GM18526 (cell line): ENCODE data around the gene AGAP1.

Experiments
- POLR2A ChIP-seq: IDR thresholded peaks from 3 replicates; pipeline ENCODE4 v1.6.1; 2011; ENCODE audit not compliant: insufficient read length; ENCODE audit errors: extremely low read depth

AGAP1 gene

GRCh38 chr2:235779444-235779896 lies 285.6 kb downstream of the AGAP1 start:
- no peak for TF ChIP-seq POLR2A

DNA sequence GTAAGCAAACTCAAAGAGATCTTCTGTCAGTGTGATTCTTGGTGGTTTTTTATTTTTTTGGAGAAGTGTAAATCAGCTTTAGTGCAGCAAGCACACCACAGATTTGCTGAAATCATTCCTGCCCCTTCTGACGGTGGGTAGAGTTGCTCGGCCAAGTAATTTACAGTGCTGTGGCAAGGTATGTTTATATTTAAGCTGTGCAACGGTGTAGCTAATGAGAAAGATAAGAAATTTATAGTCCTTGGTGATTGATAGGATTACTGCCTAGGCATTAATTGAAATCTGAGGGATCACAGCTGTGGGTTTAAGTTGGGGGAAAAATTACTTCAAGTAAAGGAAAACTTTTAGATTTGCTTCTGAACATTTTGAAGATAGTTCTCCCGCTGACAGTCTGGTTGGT lies 286.6 kb downstream of the AGAP1 start:
- no peak for TF ChIP-seq POLR2A

GRCh38 chr2:235781775-235782174 lies 287.9 kb downstream of the AGAP1 start:
- TF ChIP-seq POLR2A: no peak

- TF ChIP-seq POLR2A: no peak
These were observed 290.9 kb downstream of the AGAP1 start for GRCh38 chr2:235784788-235785187.

GRCh38 chr2:235789552-235789951 lies 295.7 kb downstream of the AGAP1 start:
- TF ChIP-seq POLR2A: no peak

- no peak for TF ChIP-seq POLR2A
These were observed 299.4 kb downstream of the AGAP1 start for GRCh38 chr2:235793163-235793752.

- no peak for TF ChIP-seq POLR2A
These were observed 305.4 kb downstream of the AGAP1 start for GRCh38 chr2:235799281-235799680.

DNA sequence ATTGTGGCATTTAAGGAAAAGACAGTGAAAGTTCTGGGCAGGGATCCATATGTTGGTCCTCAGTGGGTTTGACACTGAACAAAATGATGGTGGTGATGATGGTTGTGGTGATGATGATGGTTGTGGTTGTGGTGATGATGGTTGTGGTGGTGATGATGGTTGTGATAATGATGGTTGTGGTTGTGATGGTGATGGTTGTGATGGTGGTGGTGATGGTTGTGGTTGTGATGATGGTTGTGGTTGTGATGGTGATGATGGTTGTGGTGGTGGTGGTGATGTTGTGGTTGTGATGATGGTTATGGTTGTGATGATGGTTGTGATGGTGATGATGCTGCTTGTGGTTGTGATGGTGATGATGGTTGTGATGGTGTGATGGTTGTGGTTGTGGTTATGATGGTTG lies 308.7 kb downstream of the AGAP1 start:
- TF ChIP-seq POLR2A: no peak

GRCh38 chr2:235803028-235803427 lies 309.2 kb downstream of the AGAP1 start:
- TF ChIP-seq POLR2A: no peak

DNA sequence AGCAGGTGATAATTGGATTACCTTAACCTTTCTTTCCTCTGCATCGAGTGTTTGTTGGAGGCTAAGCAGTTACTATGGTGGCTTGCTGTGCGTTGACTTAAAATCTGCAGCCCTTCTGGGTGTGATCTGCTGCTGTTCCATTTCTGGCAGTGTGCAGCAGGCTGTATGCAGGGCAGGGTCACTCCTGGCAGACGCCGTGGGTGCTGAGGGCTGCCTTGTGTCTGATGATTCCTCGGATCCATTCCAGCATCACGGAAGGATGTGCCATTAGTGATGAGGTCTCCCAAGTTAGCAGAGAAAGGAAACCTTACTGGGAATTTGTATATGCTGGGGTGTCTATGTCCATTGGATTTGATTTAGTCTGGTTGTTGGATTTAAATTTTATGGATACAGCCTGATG lies 310.8 kb downstream of the AGAP1 start:
- no peak for TF ChIP-seq POLR2A

DNA sequence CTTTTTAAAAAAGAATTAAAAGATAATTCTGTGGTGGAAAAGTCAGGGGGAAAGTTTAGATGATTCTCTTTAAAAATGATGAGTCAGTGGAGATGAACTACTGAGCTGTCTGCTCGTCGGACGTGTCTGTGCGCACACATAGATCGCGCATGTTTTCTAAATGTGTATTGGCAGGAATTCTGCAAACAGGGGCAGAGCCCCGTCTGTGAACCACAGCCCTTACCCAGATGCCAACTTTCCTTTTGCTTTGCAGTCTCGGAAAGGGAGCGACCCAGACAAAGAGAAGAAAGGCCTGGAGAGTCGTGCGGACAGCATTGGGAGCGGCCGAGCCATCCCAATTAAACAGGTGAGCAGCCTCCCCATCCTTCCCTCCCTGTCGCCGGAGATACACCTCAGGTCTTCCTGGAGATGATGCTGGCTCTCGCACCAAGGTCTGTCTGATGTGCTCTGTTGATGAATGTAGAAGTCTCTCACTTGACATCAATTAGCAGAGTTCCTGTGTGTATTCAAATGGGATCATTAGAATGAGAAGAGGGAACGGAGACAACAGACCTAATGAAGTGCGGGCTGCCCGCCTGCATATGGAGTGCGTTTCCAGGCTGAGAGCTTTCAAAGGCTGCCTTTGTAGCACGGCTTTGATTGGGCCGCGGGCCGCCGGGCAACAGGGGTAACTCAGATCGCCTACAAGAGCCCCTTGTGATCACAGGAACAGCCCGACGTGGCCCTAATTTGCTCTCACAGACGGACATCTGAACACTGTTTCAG lies 313.3 kb downstream of the AGAP1 start:
- no peak for TF ChIP-seq POLR2A

GRCh38 chr2:235808366-235808765 lies 314.5 kb downstream of the AGAP1 start:
- no peak for TF ChIP-seq POLR2A

DNA sequence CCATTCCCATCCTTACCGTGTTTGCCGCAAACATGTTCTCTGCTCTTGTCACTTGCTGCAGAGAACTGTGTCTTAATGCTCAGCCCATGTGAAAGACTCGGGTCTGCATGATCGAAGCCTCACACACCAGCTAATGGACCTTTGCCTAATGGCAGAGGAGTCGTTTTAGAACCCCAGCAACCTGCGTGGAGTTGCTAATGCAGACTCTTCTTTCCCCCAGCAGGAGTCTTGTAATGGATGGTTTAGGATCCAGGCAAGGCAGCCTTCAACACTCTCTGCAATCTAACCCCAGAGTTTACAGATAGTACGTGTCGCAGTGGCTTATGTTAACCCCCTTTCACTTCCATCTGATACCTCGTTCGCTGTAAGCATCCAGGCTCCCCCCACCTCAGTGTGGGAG lies 316.4 kb downstream of the AGAP1 start:
- no peak for TF ChIP-seq POLR2A

GRCh38 chr2:235810846-235811245 lies 317.0 kb downstream of the AGAP1 start:
- no peak for TF ChIP-seq POLR2A

DNA sequence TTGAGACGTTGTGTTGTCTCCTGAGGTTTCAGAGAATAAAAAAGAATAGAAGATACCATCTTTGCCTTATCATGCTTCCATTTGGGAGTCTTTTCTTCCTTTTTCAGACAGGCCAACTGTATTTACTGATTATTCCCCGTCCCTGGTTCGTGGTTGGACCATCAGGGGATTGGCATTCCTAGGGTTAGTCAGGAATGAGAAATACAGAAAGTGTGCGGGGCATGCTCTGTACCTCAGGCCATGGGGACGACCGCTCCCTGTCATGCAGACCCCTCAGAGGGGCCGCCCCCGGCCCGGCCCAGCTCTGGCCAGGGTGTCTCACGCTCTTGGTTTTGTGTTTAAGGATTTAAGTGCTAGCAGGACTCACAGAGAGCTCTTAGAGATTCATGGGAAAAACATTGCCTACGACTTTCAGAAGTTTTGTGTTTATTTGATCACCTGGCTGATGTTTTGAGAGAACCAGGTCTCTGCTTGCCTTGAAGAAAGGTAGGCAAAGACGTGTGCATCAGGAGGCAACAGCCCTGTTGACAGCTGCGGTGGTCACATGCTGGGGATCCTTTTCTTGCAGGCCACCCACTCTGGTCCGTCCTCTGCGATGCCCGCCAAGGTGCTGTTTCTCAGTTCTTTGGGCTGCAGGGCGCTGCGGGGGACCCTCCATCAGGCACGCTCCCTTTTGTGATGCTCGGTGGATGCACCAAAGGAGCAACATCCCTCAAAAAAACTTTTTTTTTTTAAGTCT lies 317.8 kb downstream of the AGAP1 start:
- no peak for TF ChIP-seq POLR2A

DNA sequence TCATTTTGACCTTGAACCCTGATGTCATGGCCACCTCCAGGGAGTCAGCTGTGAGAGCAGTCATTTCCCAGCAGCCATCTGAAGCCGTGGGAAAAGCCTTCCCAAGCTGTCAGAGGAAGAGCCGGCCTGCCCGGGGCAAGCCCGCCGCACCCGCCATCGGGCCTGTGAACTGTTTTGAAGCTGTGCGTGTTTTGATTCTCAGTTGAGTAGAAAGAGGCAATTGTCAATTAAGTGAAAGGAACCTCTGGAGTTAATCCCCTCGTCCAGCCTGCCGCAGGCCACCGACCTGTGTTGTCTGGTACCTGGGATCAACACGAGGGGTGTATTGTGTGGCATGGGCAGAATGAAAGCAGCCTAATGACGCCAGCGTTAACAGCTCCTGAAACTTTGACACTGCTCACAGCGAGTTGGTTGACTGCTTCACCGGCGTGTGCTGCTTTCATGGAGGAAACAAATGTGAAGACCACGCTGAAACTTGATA lies 318.4 kb downstream of the AGAP1 start:
- TF ChIP-seq POLR2A: no peak
